ENCODE measurements around the gene MRC1. TPM values are rescaled to one million over a fixed set of nuclear protein-coding genes. Genes with fewer than 3 reads are reported as not detected.

Gene MRC1
- total RNA-seq, 1 experiment from 2014 or later = 0.37 TPM

DNA sequence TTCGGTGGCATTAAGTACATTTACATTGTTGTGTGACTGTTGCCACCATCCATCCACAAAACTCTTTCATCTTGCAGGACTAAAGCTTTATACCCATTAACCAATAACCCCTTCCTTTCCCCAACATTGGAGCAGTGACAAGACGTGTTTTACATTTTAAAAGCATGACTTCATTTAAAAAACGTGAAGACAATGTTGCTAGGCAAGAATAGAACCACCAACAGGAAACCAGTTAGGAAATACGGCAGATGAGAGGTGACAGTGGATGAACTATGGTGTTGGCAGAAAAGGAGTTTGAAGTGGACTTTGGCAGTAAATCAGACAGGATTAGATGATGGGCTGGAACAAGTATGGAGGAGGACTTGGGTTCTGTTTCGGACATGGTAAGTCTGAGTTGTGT, 40.2 kb upstream of the MRC1 start:
- H3K79me2 ChIP-seq (ENCODE audit: insufficient read depth, low read length) = no peaks in the 10 kb centered on the region
- no peaks in the 10 kb centered on the region for H3K27me3 ChIP-seq (ENCODE audit: insufficient read depth, low read length)
- no peaks in the 10 kb centered on the region for H3K4me1 ChIP-seq (ENCODE audit: control insufficient read depth in 1 of 2, insufficient read depth in 2 of 2, low read length in 2 of 2)
- H3K27ac ChIP-seq (ENCODE audit: low read depth, low read length) = no peak overlapping the region
- H3K36me3 ChIP-seq (ENCODE audit: control insufficient read depth in 1 of 2, insufficient read depth in 2 of 2, low read length in 2 of 2) = no peaks in the 10 kb centered on the region
- no peak overlapping the region for H2AFZ ChIP-seq (ENCODE audit: low read depth, low read length, poor library complexity, severe bottlenecking)
- ATAC-seq (no peak), DNase-seq (ENCODE audit: low read depth, low spot score) (no peak)
- H3K4me3 ChIP-seq (replicated peaks in 1 of 2; ENCODE audit: low read depth in 1 of 2, low read length in 2 of 2) = no peak overlapping the region
- intact Hi-C loops (cut with micrococcal nuclease) = no loop called here
- H4K20me1 ChIP-seq (ENCODE audit: insufficient read depth) = no peaks in the 10 kb centered on the region
- BruUV-seq (replicated peaks) = no TSS peak
- H3K9me2 ChIP-seq (ENCODE audit: insufficient read depth) = no peaks in the 10 kb centered on the region
- no peaks in the 10 kb centered on the region for H3K9me3 ChIP-seq (ENCODE audit: control insufficient read depth in 1 of 2, insufficient read depth in 1 of 2, low read depth in 1 of 2, low read length in 2 of 2)
- POLR2A ChIA-PET = no interaction called here
- RAD21 ChIA-PET (ENCODE audit: low non-redundant PET in 1 of 2, low total read pairs in 2 of 2, uncharacterized antibody in 2 of 2, unreplicated experiment in 2 of 2) = no interaction called here
- H3K4me2 ChIP-seq (ENCODE audit: low read length) = no peak overlapping the region
- TF ChIP-seq ZNF274 (IDR thresholded peaks at IDR 0.05; ENCODE audit: low read depth, low read length) (no peak), MAX (IDR thresholded peaks at IDR 0.05) (no peak), ZBTB33 (IDR thresholded peaks at IDR 0.05; ENCODE audit: extremely low read depth, insufficient replicate concordance, low read length) (no peak), RAD21 (IDR thresholded peaks at IDR 0.05; ENCODE audit: low read depth) (no peak), CEBPB (IDR thresholded peaks at IDR 0.05; ENCODE audit: low read depth) (no peak), EGR1 (IDR thresholded peaks at IDR 0.05; ENCODE audit: low read depth) (no peak), SP1 (IDR thresholded peaks at IDR 0.05; ENCODE audit: low read depth) (no peak), ZFX (IDR thresholded peaks at IDR 0.05) (no peak), TCF7L2 (IDR thresholded peaks at IDR 0.05; ENCODE audit: borderline replicate concordance, extremely low read depth, insufficient read depth, insufficient read length) (no peak), SIN3A (IDR thresholded peaks at IDR 0.05; ENCODE audit: low read depth) (no peak), EZH2phosphoT487 (IDR thresholded peaks at IDR 0.05; ENCODE audit: borderline replicate concordance) (no peak), EZH2 (IDR thresholded peaks at IDR 0.05) (no peak), ELF1 (IDR thresholded peaks at IDR 0.05; ENCODE audit: borderline replicate concordance, low read depth) (no peak), FOSL1 (IDR thresholded peaks at IDR 0.05; ENCODE audit: low read depth) (no peak)
- TF ChIP-seq, protein P1, sequence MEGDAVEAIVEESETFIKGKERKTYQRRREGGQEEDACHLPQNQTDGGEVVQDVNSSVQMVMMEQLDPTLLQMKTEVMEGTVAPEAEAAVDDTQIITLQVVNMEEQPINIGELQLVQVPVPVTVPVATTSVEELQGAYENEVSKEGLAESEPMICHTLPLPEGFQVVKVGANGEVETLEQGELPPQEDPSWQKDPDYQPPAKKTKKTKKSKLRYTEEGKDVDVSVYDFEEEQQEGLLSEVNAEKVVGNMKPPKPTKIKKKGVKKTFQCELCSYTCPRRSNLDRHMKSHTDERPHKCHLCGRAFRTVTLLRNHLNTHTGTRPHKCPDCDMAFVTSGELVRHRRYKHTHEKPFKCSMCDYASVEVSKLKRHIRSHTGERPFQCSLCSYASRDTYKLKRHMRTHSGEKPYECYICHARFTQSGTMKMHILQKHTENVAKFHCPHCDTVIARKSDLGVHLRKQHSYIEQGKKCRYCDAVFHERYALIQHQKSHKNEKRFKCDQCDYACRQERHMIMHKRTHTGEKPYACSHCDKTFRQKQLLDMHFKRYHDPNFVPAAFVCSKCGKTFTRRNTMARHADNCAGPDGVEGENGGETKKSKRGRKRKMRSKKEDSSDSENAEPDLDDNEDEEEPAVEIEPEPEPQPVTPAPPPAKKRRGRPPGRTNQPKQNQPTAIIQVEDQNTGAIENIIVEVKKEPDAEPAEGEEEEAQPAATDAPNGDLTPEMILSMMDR (IDR thresholded peaks at IDR 0.05 in 2 of 3, conservative IDR thresholded peaks at IDR 0.05 in 1 of 3; ENCODE audit: borderline replicate concordance in 1 of 3, insufficient read depth in 1 of 3, low read depth in 2 of 3, low read length in 2 of 3) = no peak
- TF ChIP-seq, protein P2, sequence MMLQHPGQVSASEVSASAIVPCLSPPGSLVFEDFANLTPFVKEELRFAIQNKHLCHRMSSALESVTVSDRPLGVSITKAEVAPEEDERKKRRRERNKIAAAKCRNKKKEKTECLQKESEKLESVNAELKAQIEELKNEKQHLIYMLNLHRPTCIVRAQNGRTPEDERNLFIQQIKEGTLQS (IDR thresholded peaks at IDR 0.05) = no peak
- no peak overlapping the region for H3K9ac ChIP-seq (ENCODE audit: low read length)
- CTCF ChIA-PET = no interaction called here

All from HCT116 (cell line).